Measurements from ENCODE around the gene FILIP1.

Gene FILIP1

GRCh38 chr6:75397171-75397570, 96.4 kb downstream of the FILIP1 start:
- no peak for TF ChIP-seq CTCF (conservative IDR thresholded peaks at IDR 0.05)
- no peak overlapping the region for H3K27ac ChIP-seq

GRCh38 chr6:75396005-75396800, 97.4 kb downstream of the FILIP1 start:
- H3K27ac ChIP-seq, result no peak overlapping the region
- no peak for TF ChIP-seq CTCF (conservative IDR thresholded peaks at IDR 0.05)

GRCh38 chr6:75393806-75394205, 99.8 kb downstream of the FILIP1 start:
- no peak overlapping the region for H3K27ac ChIP-seq
- TF ChIP-seq CTCF (conservative IDR thresholded peaks at IDR 0.05), result no peak

GRCh38 chr6:75391276-75391675, 102.3 kb downstream of the FILIP1 start:
- no peak for TF ChIP-seq CTCF (conservative IDR thresholded peaks at IDR 0.05)
- no peak overlapping the region for H3K27ac ChIP-seq

- no peak overlapping the region for H3K27ac ChIP-seq
- TF ChIP-seq CTCF (conservative IDR thresholded peaks at IDR 0.05), result no peak
These were observed 107.4 kb downstream of the FILIP1 start for GRCh38 chr6:75386050-75386770.

GRCh38 chr6:75384116-75384515, 109.5 kb downstream of the FILIP1 start:
- no peak overlapping the region for H3K27ac ChIP-seq
- no peak for TF ChIP-seq CTCF (conservative IDR thresholded peaks at IDR 0.05)

GRCh38 chr6:75382634-75382900, 111.0 kb downstream of the FILIP1 start:
- H3K27ac ChIP-seq, result no peak overlapping the region
- no peak for TF ChIP-seq CTCF (conservative IDR thresholded peaks at IDR 0.05)

Measured in VCaP (cell line).